H9 (cell line): ENCODE results near the gene C3orf70. TPM values are rescaled to one million over a fixed set of nuclear protein-coding genes. Genes with fewer than 3 reads are reported as not detected.

Experiments
- DNase-seq: peaks from one replicate; pipeline ENCODE4 v3.0.0-alpha.2; 2017
- H2AFZ ChIP-seq: one replicate; pipeline ENCODE4 v1.6.1; 2013; ENCODE audit warnings: mild to moderate bottlenecking, low read length, control low read depth, moderate library complexity
- H2AK5ac ChIP-seq: 2 replicates; pipeline ENCODE4 v1.6.1; 2013; ENCODE audit warnings: low read length, control low read depth, mixed read lengths; ENCODE audit not compliant: insufficient read length
- H2BK120ac ChIP-seq: one replicate; pipeline ENCODE4 v1.6.1; 2013; ENCODE audit warnings: low read depth, mild to moderate bottlenecking, low read length, control low read depth, inconsistent platforms; ENCODE audit not compliant: poor library complexity, severe bottlenecking
- H2BK12ac ChIP-seq: 2 replicates; pipeline ENCODE4 v1.6.1; 2013; ENCODE audit warnings: low read length, control low read depth, mixed read lengths, low read depth; ENCODE audit not compliant: insufficient read length
- H2BK15ac ChIP-seq: 2 replicates; pipeline ENCODE4 v1.6.1; 2013; ENCODE audit warnings: low read depth, low read length, control low read depth
- H2BK20ac ChIP-seq: one replicate; pipeline ENCODE4 v1.6.1; 2013; ENCODE audit warnings: low read depth, mild to moderate bottlenecking, low read length, control low read depth, inconsistent platforms; ENCODE audit not compliant: poor library complexity, severe bottlenecking
- H2BK5ac ChIP-seq: 2 replicates; pipeline ENCODE4 v1.6.1; 2013; ENCODE audit warnings: low read length, control low read depth, mixed read lengths; ENCODE audit not compliant: insufficient read length
- H3K14ac ChIP-seq: 2 replicates; pipeline ENCODE4 v1.6.1; 2013; ENCODE audit warnings: low read length, control low read depth; ENCODE audit not compliant: insufficient read depth
- H3K18ac ChIP-seq: 2 replicates; pipeline ENCODE4 v1.6.1; 2013; ENCODE audit warnings: low read depth, mild to moderate bottlenecking, mixed read lengths, low read length, control low read depth; ENCODE audit not compliant: insufficient read length
- H3K23ac ChIP-seq: 2 replicates; pipeline ENCODE4 v1.6.1; 2013; ENCODE audit warnings: low read length, control low read depth, mixed read lengths, low read depth; ENCODE audit not compliant: insufficient read length
- H3K23me2 ChIP-seq: 2 replicates; pipeline ENCODE4 v1.6.1; 2013; ENCODE audit warnings: low read depth, mild to moderate bottlenecking, mixed read lengths, low read length, control low read depth; ENCODE audit not compliant: insufficient read length, poor library complexity, severe bottlenecking
- H3K27ac ChIP-seq: 2 replicates; pipeline ENCODE4 v1.5.1; 2013; ENCODE audit warnings: low read length, control low read depth, mixed read lengths, low read depth; ENCODE audit not compliant: insufficient read length
- H3K27me3 ChIP-seq: 2 replicates; pipeline ENCODE4 v1.6.1; 2013; ENCODE audit warnings: low read length, control low read depth, inconsistent platforms; ENCODE audit not compliant: insufficient read depth
- H3K4ac ChIP-seq: 2 replicates; pipeline ENCODE4 v1.6.1; 2013; ENCODE audit warnings: low read depth, mild to moderate bottlenecking, control low read depth, inconsistent platforms, low read length, moderate library complexity
- H3K4me1 ChIP-seq: 2 replicates; pipeline ENCODE4 v1.6.1; 2013; ENCODE audit warnings: low read length, control low read depth, inconsistent platforms; ENCODE audit not compliant: insufficient read depth
- H3K4me2 ChIP-seq: 2 replicates; pipeline ENCODE4 v1.6.1; 2013; ENCODE audit warnings: low read length, control low read depth, mixed read lengths; ENCODE audit not compliant: insufficient read length, insufficient read depth
- H3K56ac ChIP-seq: 2 replicates; pipeline ENCODE4 v1.6.1; 2013; ENCODE audit warnings: low read depth, mild to moderate bottlenecking, mixed read lengths, low read length, control low read depth; ENCODE audit not compliant: insufficient read length
- H3K79me1 ChIP-seq: 2 replicates; pipeline ENCODE4 v1.6.1; 2013; ENCODE audit warnings: low read depth, mild to moderate bottlenecking, moderate library complexity, low read length, control low read depth, inconsistent platforms; ENCODE audit not compliant: insufficient read depth, poor library complexity, severe bottlenecking
- H3K79me2 ChIP-seq: 2 replicates; pipeline ENCODE4 v1.6.1; 2013; ENCODE audit warnings: low read length, control low read depth, inconsistent platforms; ENCODE audit not compliant: insufficient read depth
- H3K9ac ChIP-seq: 2 replicates; pipeline ENCODE4 v1.6.1; 2013; ENCODE audit warnings: low read length, control low read depth, mixed read lengths; ENCODE audit not compliant: insufficient read length; ENCODE audit errors: extremely low read depth
- H3K9me3 ChIP-seq: one replicate; pipeline ENCODE4 v1.6.1; 2013; ENCODE audit warnings: low read depth, low read length, inconsistent platforms; ENCODE audit not compliant: control insufficient read depth
- H3T11ph ChIP-seq: one replicate; pipeline ENCODE4 v1.6.1; 2013; ENCODE audit warnings: mild to moderate bottlenecking, low read length, control low read depth, inconsistent platforms
- H4K20me1 ChIP-seq: one replicate; pipeline ENCODE4 v1.6.1; 2013; ENCODE audit not compliant: control insufficient read depth, insufficient read length, insufficient read depth
- H4K5ac ChIP-seq: 2 replicates; pipeline ENCODE4 v1.6.1; 2013; ENCODE audit warnings: low read depth, mild to moderate bottlenecking, mixed read lengths, low read length, control low read depth; ENCODE audit not compliant: insufficient read length
- H4K8ac ChIP-seq: replicated peaks from 2 replicates; pipeline ENCODE4 v1.6.1; 2013; ENCODE audit warnings: low read length, control low read depth, mixed read lengths, low read depth; ENCODE audit not compliant: insufficient read length
- H4K91ac ChIP-seq: 2 replicates; pipeline ENCODE4 v1.6.1; 2013; ENCODE audit warnings: low read depth, mild to moderate bottlenecking, moderate library complexity, mixed read lengths, low read length, control low read depth; ENCODE audit not compliant: insufficient read length
- H3K27ac Mint-ChIP-seq, 3 experiments: 2 replicates in 2 of 3; 3 replicates in 1 of 3; pipeline ENCODE4 v1.8.0; 2020 to 2021; ENCODE audit warnings: mixed read lengths in 3 of 3, mild to moderate bottlenecking in 1 of 3, moderate library complexity in 1 of 3
- H3K27me3 Mint-ChIP-seq: 2 replicates; pipeline ENCODE4 v1.8.0; 2021; ENCODE audit warnings: low read depth, mild to moderate bottlenecking, moderate library complexity, mixed read lengths
- H3K36me3 Mint-ChIP-seq, 3 experiments: 2 replicates in 2 of 3; 3 replicates in 1 of 3; pipeline ENCODE4 v1.8.0; 2020 to 2021; ENCODE audit warnings: low read depth in 3 of 3, mixed read lengths in 3 of 3; ENCODE audit not compliant: insufficient read depth in 1 of 3
- H3K4me1 Mint-ChIP-seq, 2 experiments: 2 replicates each; pipeline ENCODE4 v1.8.0; 2020; ENCODE audit warnings: mixed read lengths in 2 of 2
- H3K4me3 Mint-ChIP-seq, 2 experiments: 2 replicates in 1 of 2; 3 replicates in 1 of 2; pipeline ENCODE4 v1.8.0; 2020 to 2021; ENCODE audit warnings: mild to moderate bottlenecking in 2 of 2, mixed read lengths in 2 of 2, moderate library complexity in 1 of 2
- H3K9me3 Mint-ChIP-seq, 2 experiments: 2 replicates in 1 of 2; 3 replicates in 1 of 2; pipeline ENCODE4 v1.8.0; 2020; ENCODE audit warnings: mild to moderate bottlenecking in 2 of 2, mixed read lengths in 2 of 2, moderate library complexity in 1 of 2
- CTCF ChIP-seq: fragments of 200-600 bp; sonication (generic); conservative IDR thresholded peaks from 3 replicates; pipeline ENCODE4 v1.8.0; 2021; ENCODE audit warnings: antibody characterized with exemption, mild to moderate bottlenecking
- WGBS: extraction: QIAGEN DNeasy Blood & Tissue Kit; methylation state at CpG from one replicate; pipeline ENCODE4 v1.1.7; 2013; ENCODE audit warnings: missing lambda C conversion rate, low lambda C conversion rate, mixed read lengths; ENCODE audit not compliant: insufficient read length; ENCODE audit errors: extremely low coverage; 5-methylcytosine and 5-hydroxymethylcytosine counted together
- total RNA-seq: library from RNA; stranded (reverse); gene quantifications from 2 replicates; pipeline ENCODE4 v1.2.1, GENCODE V29; 2021

Gene C3orf70
- total RNA-seq, 1 experiment from 2014 or later = 0.52 TPM

- no peaks in the 10 kb centered on the region for H3K9me3 ChIP-seq
- 0 out of 2 replicates have a peak, but pooled peaks cover 3% of the 10 kb centered on the region for H3K4me1 ChIP-seq
- H3K23ac ChIP-seq = no peak overlapping the region
- no peak for TF ChIP-seq CTCF
- no peak overlapping the region for H3K14ac ChIP-seq
- no peaks in the 10 kb centered on the region for H3K79me2 ChIP-seq
- H4K8ac ChIP-seq = no peak overlapping the region
- no peaks in the 10 kb centered on the region for H4K20me1 ChIP-seq
- H2BK5ac ChIP-seq = no peak overlapping the region
- H3K9me3 Mint-ChIP-seq = no peaks in the 10 kb centered on the region
- no peak overlapping the region for H2BK20ac ChIP-seq
- no peaks in the 10 kb centered on the region for H3K79me1 ChIP-seq
- no peak overlapping the region for H2BK15ac ChIP-seq
- no peak overlapping the region for H2BK120ac ChIP-seq
- H3K4ac ChIP-seq = no peak overlapping the region
- no peak overlapping the region for H2BK12ac ChIP-seq
- H3K4me2 ChIP-seq = no peak overlapping the region
- no peak overlapping the region for H2AK5ac ChIP-seq
- DNase-seq = no peak
- H4K5ac ChIP-seq = no peak overlapping the region
- no peak overlapping the region for H4K91ac ChIP-seq
- no peaks in the 10 kb centered on the region for H3K23me2 ChIP-seq
- H3K4me1 Mint-ChIP-seq = peaks cover 8 to 20% of the 10 kb centered on the region in 2 experiments; a peak in 3 of 4 replicates
- no peak overlapping the region for H3K27ac ChIP-seq
- no peaks in the 10 kb centered on the region for H3K36me3 Mint-ChIP-seq
- no peak overlapping the region for H3K56ac ChIP-seq
- no peaks in the 10 kb centered on the region for H3K27me3 ChIP-seq
- no peak overlapping the region for H3K4me3 Mint-ChIP-seq
- no peak overlapping the region for H3K18ac ChIP-seq
- H3K9ac ChIP-seq = no peak overlapping the region
- H3K27me3 Mint-ChIP-seq = peaks cover 1% of the 10 kb centered on the region; the same call in 1 of the 2 replicates
- no CpG with 5 or more reads among the region's 11 CpGs for whole genome bisulfite sequencing
- H3K27ac Mint-ChIP-seq = no peak overlapping the region
- no peak overlapping the region for H3T11ph ChIP-seq
- no peak overlapping the region for H2AFZ ChIP-seq
These were observed 85.7 kb downstream of the C3orf70 start for GRCh38 chr3:185067173-185067572.
